Activated CD4-positive, alpha-beta T cell treated with anti-CD3 and anti-CD28 coated beads, Interleukin-10, Interleukin-2, amounts not matched to agents 100 ng/mL and 50 ng/mL, durations not matched to agents 16 hours and 8 hours (primary cell): ENCODE results near the gene SLC16A13.
A peak's percentile ranks its signal among the peaks of the same experiment; 100 is the strongest.
"Not testable (repeated sequence)": the region's sequence is repeated elsewhere in the genome, so short reads cannot be mapped to it uniquely, and the experiment has no call there.

ENCODE experiments used
- DNase-seq: peaks from one replicate; pipeline ENCODE4 v3.0.0-alpha.2; 2020

Gene SLC16A13

GRCh38 chr17:7034955-7035590 lies 742 bp upstream of the SLC16A13 start:
- DNase-seq, result peak; percentile 78

GRCh38 chr17:7038025-7038862 lies 2.4 kb downstream of the SLC16A13 start:
- no peak for DNase-seq

GRCh38 chr17:7039832-7040231 lies 4.0 kb downstream of the SLC16A13 start:
- DNase-seq, result no peak

- no peak for DNase-seq
Observed at GRCh38 chr17:7041607-7042500, 6.0 kb downstream of the SLC16A13 start.

- DNase-seq, result no peak
Observed at GRCh38 chr17:7042501-7043181, 6.8 kb downstream of the SLC16A13 start.

GRCh38 chr17:7043182-7043496 lies 7.3 kb downstream of the SLC16A13 start:
- DNase-seq, result no peak

- no peak for DNase-seq
Observed at GRCh38 chr17:7043497-7044198, 7.8 kb downstream of the SLC16A13 start, which contains the start of gene SLC16A11. SLC16A11 (minus strand) TSS chr17:7044092; CDS start chr17:7043513, 579 bp downstream.

GRCh38 chr17:7045492-7046126 lies 9.8 kb downstream of the SLC16A13 start:
- DNase-seq, result peak; percentile 74

- peak; percentile 45 for DNase-seq
Observed at GRCh38 chr17:7046127-7046724, 10.4 kb downstream of the SLC16A13 start.

- DNase-seq, result peak; percentile 89
Observed at GRCh38 chr17:7046725-7047397, 11.0 kb downstream of the SLC16A13 start.

- peak; percentile 89 for DNase-seq
Observed at GRCh38 chr17:7047566-7047965, 11.8 kb downstream of the SLC16A13 start.

GRCh38 chr17:7048968-7049367 lies 13.2 kb downstream of the SLC16A13 start:
- no peak for DNase-seq

- DNase-seq, result not testable (repeated sequence)
Observed at GRCh38 chr17:7050583-7050982, 14.8 kb downstream of the SLC16A13 start.

GRCh38 chr17:7056386-7056785 lies 20.6 kb downstream of the SLC16A13 start:
- DNase-seq, result no peak

- no peak for DNase-seq
Observed at GRCh38 chr17:7058831-7059447, 23.1 kb downstream of the SLC16A13 start.

- peak; percentile 61 for DNase-seq
Observed at GRCh38 chr17:7060165-7060891, 24.5 kb downstream of the SLC16A13 start.

- no peak for DNase-seq
Observed at GRCh38 chr17:7063518-7064094, 27.8 kb downstream of the SLC16A13 start.

GRCh38 chr17:7064261-7064660 lies 28.4 kb downstream of the SLC16A13 start:
- DNase-seq, result no peak

GRCh38 chr17:7067198-7067597 lies 31.4 kb downstream of the SLC16A13 start:
- DNase-seq, result no peak
